NOMO-1 (cell line): ENCODE data around the gene ANO6.

Experiments
- DNase-seq, 2 experiments: peaks; one replicate each; lab custom pipeline; 2025; ENCODE audit not compliant: unreplicated experiment in 2 of 2; lab: John Stamatoyannopoulos, UW

The ANO6 gene

DNA sequence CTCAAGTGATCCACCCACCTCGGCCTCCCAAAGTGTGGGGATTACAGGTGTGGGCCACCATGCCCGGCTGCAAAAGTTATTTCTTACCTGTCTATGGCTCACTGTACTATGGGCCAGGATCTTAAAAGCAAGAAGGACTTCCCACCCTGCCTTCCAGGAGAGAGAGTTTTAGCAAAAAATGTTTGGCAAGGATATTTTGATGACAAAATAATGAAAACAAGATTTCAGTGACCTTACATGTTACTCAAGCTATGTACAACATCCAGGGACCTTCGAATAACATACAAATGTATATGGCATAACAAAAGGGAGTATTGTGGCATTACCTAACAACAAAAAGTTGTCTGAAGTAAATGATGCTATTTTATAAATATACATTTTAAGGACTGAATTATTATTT, 55.1 kb downstream of the ANO6 start:
- DNase-seq = no peak

DNA sequence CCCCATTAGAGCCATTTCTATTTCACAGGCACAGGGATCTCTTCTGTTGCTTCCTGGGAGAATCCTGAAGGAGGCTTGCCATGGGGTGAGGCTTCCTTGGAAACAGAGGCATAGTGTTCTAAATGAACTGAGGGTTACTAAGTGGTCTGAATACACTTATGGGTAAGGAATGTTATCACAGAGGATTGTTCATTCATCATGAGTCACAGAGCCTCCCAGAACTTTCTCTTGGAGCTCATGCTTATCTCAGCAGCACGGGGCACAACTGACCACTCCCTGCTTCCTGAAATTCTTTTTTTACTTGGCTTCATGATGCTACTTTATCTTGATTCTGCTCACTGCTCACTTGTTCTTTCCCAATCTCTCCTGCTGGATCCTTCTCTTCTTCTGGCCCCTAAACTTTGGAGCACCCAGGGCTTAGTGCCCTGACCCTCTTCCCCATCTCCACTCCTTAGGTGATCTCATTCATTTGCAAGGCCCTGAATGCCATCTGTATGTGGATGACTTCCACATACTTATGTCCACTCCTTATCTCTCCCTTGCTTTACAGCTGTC, 57.9 kb downstream of the ANO6 start:
- no peak for DNase-seq

DNA sequence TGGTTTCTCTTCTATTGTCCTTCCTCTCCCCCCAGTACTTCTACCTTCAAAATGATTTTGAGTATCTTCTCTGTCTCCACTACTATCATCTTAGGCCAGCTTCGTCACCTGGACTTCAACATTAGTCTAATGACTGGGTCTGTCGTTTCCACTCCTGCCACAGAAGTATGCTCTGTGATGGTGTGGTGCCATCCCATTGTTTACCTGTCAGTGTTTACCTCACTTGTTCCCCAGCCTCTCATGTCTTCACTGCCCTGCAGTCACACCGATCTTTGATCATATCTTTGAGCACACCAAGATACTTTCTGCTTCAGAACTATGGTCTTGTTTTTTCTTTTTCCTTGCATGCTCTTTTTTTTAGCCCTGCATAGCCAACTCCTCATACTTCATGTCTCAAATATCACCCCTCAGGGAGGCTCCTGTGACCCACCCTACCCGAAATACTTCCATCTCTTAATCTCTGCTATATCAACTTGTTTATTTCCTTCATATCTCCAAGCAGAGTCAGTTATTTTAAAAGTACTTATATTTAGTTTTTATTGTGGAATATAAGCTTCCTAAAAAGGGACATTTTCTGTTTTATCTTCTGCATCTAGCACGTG, 60.4 kb downstream of the ANO6 start:
- no peak for DNase-seq

DNA sequence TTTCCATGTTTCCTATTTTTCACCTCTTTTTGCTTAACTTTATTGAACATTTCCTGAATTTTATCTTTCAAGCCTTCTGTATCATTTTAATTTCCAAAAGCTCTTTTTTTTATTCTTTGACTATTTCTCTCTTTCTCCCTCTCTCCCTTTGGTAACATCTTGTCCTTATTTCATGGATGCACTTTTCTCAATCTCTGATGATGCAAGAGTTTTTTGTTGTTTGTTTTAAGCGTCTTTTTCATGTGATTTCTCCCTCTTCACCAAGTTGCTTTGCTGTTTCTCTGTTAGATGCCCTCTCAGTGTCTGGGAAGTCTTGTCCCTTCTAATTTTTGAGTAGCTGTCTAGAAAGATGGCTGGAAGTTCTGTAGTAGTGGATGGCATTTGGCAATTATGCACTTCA, 62.6 kb downstream of the ANO6 start:
- no peak for DNase-seq

GRCh38 chr12:45279931-45280830, 64.3 kb downstream of the ANO6 start:
- DNase-seq = no peak

GRCh38 chr12:45281994-45282393, 66.1 kb downstream of the ANO6 start:
- no peak for DNase-seq

DNA sequence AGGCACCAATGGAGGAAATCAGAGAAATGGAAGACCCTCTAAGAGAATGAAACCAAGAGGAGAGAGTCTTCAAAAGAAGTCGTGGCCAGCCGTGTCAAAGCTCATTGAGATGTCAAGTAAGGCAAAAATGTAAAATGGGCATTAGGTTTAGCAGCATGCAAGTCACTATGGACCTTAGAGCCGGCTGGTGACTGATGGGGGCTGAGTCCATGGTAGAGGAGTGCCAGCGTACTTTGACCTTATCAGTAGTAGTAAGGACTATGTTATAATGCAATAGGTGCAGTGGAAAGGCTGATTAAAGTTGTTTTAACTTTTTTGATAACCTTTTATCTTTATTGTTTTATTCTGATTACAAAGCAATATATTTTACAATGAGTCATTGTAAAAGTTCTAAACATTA, 66.5 kb downstream of the ANO6 start:
- no peak for DNase-seq

GRCh38 chr12:45284096-45284901, 68.4 kb downstream of the ANO6 start:
- DNase-seq = no peak

GRCh38 chr12:45285717-45286116, 69.8 kb downstream of the ANO6 start:
- DNase-seq = no peak

GRCh38 chr12:45286621-45287020, 70.7 kb downstream of the ANO6 start:
- no peak for DNase-seq

GRCh38 chr12:45289245-45290215, 73.6 kb downstream of the ANO6 start:
- DNase-seq = no peak

- DNase-seq = no peak
Measured at GRCh38 chr12:45290216-45290605, 74.3 kb downstream of the ANO6 start.

- no peak for DNase-seq
Measured at GRCh38 chr12:45291518-45291917, 75.6 kb downstream of the ANO6 start.

DNA sequence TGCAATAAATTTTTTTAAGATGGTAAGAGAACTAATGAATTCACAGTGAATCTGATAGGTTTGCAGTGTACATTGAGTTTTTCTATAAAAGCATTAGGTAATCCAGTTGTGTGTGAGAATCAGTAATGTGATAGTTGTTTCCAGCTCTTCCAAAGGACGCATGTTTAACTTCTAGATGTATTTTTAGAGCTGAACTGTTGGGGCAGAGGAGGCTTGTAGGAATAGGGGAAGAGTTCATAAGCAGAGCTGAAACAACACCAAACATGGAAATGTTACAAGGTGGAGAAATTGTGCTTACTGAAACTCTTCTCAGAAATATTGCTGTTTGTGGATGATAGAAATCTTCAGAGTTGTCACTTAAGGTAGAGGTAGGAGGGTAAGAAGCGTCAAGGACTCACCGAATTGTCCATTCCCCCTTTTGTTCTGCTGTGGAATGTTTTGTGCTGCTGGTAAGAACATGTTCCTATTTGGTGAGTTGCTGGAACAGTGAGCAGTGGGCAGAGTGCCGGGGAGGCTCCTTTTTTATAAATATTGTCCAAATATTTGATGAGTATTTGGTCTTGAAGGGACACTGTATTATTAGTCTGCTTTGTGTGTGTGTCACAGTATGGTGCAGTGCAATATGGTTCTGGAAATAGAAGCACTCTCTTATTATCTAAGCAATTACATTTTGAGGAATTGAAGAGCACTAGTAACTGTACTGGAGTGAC, 76.7 kb downstream of the ANO6 start:
- DNase-seq = no peak

DNA sequence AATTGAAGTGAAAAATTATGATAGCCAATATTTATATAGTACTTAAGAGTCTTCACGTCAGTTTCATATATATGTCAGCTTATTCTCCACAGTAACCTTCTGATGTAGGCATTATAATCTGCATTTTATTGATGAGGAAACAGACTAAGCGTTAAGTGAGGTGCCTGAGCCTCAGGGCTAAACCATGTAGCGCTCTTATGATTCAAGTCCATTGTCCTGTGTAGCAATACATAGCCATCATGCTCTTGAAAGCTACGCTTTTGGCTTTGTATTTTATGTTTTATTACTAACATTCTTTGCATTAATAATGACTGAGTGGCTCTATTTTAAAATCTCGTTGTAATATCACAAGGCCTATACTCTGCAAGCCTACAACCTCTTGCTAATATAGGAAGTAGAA, 79.0 kb downstream of the ANO6 start:
- no peak for DNase-seq

- no peak for DNase-seq
Measured at GRCh38 chr12:45296046-45296586, 80.2 kb downstream of the ANO6 start.

DNA sequence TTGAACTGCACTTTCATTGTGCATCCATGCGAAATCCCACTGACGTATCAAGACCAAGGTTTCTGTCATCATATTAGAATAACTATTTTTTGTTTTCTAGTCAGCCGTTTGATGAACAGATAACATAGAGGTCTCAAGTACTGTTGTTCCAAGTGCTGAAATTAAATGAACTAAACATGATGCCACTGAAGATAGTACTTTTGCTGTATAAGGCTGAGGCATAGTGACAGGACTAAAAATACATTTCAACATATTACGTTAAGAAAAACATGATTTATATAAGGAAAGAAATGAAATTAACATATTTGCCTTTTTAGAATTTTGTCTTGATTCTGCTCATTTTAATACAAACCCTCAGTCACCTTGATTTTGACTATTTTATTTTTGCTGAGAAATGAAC, 82.2 kb downstream of the ANO6 start:
- no peak for DNase-seq

- DNase-seq = no peak
Measured at GRCh38 chr12:45298721-45299692, 83.1 kb downstream of the ANO6 start.
